OCI-LY3 (cell line): ENCODE data around the gene EXTL1.

Experiments used
- H2AFZ ChIP-seq: fragments of 200-600, 300-600 bp; shearing (Covaris generic); 2 replicates; pipeline ENCODE4 v1.6.0; 2014; ENCODE audit warnings: antibody characterized with exemption, low read depth, low read length
- H3K27ac ChIP-seq: fragments of 200-600, 300-600 bp; sonication (generic); 2 replicates; pipeline ENCODE4 v1.5.1; 2014; ENCODE audit warnings: mild to moderate bottlenecking, low read length, moderate library complexity, mixed read lengths
- H3K27me3 ChIP-seq: fragments of 200-600, 300-600 bp; sonication (generic); 2 replicates; pipeline ENCODE4 v1.6.1; 2014; ENCODE audit warnings: low read depth, low read length, mixed read lengths
- H3K36me3 ChIP-seq: fragments of 200-600, 300-600 bp; sonication (generic); replicated peaks from 2 replicates; pipeline ENCODE3; 2014; ENCODE audit warnings: low read depth, low read length, mixed read lengths
- H3K4me1 ChIP-seq: fragments of 300-600, 200-600 bp; sonication (generic); 2 replicates; pipeline ENCODE4 v1.6.1; 2014; ENCODE audit warnings: low read length, mixed read lengths
- H3K4me2 ChIP-seq: fragments of 200-600, 300-600 bp; sonication (generic); 2 replicates; pipeline ENCODE4 v1.6.1; 2014; ENCODE audit warnings: low read length, mixed read lengths
- H3K4me3 ChIP-seq: fragments of 300-600, 200-600 bp; sonication (generic); 2 replicates; pipeline ENCODE4 v1.5.1; 2014; ENCODE audit warnings: antibody characterized with exemption, mild to moderate bottlenecking, low read length, moderate library complexity
- H3K79me2 ChIP-seq: fragments of 300-600, 200-600 bp; shearing (Covaris generic); 2 replicates; pipeline ENCODE4 v1.6.1; 2014; ENCODE audit warnings: mild to moderate bottlenecking, low read length, mixed read lengths
- H3K9ac ChIP-seq: fragments of 300-600, 200-600 bp; shearing (Covaris generic); 2 replicates; pipeline ENCODE4 v1.6.0; 2014; ENCODE audit warnings: mild to moderate bottlenecking, low read length, moderate library complexity
- H3K9me3 ChIP-seq: fragments of 200-600, 300-600 bp; shearing (Covaris generic); 2 replicates; pipeline ENCODE4 v1.6.1; 2014; ENCODE audit warnings: low read length, mixed read lengths; ENCODE audit not compliant: insufficient read depth
- H4K20me1 ChIP-seq: fragments of 200-600, 300-600 bp; sonication (generic); 2 replicates; pipeline ENCODE4 v1.6.1; 2016; ENCODE audit warnings: low read length, mixed read lengths; ENCODE audit not compliant: insufficient read depth
- CTCF ChIP-seq: fragments of 200-600, 300-600 bp; sonication (generic); IDR thresholded peaks from 2 replicates; pipeline ENCODE4 v1.5.1; 2014; ENCODE audit warnings: antibody characterized with exemption, low read length, low read depth
- EZH2phosphoT487 ChIP-seq: fragments of 200-600 bp; shearing (Covaris generic); IDR thresholded peaks from 2 replicates; pipeline ENCODE4 v1.6.1; 2018; ENCODE audit warnings: antibody characterized with exemption, mixed run types, low read depth

Gene EXTL1

GRCh38 chr1:26022404-26022779, 817 bp downstream of the EXTL1 start:
- Histone ChIP-seq H3K27ac (no peak overlapping the region), H3K9ac (no peak overlapping the region), H3K36me3 (no peaks in the 10 kb centered on the region), H3K4me3 (no peak overlapping the region), H3K4me1 (no peaks in the 10 kb centered on the region), H2AFZ (no peak overlapping the region), H3K79me2 (no peaks in the 10 kb centered on the region), H4K20me1 (no peaks in the 10 kb centered on the region), H3K4me2 (no peak overlapping the region), H3K9me3 (no peaks in the 10 kb centered on the region), H3K27me3 (no peaks in the 10 kb centered on the region; the same call in 1 of the 2 replicates)
- TF ChIP-seq EZH2phosphoT487 (no peak), CTCF (no peak)

- Histone ChIP-seq H4K20me1 (no peaks in the 10 kb centered on the region), H3K4me3 (no peak overlapping the region), H3K27ac (no peak overlapping the region), H3K36me3 (no peaks in the 10 kb centered on the region), H3K4me2 (no peak overlapping the region), H3K4me1 (no peaks in the 10 kb centered on the region), H2AFZ (no peak overlapping the region), H3K79me2 (no peaks in the 10 kb centered on the region), H3K9me3 (no peaks in the 10 kb centered on the region), H3K27me3 (no peaks in the 10 kb centered on the region; the same call in 1 of the 2 replicates), H3K9ac (no peak overlapping the region)
- no peak for TF ChIP-seq EZH2phosphoT487
- TF ChIP-seq CTCF, result no peak
Observed at GRCh38 chr1:26023009-26023408, 1.4 kb downstream of the EXTL1 start.

- H3K4me2 ChIP-seq, result no peak overlapping the region
Observed at GRCh38 chr1:26023826-26024225, 2.3 kb downstream of the EXTL1 start.

GRCh38 chr1:26025060-26025459, 3.5 kb downstream of the EXTL1 start:
- no peaks in the 10 kb centered on the region for H3K36me3 ChIP-seq
- H3K27me3 ChIP-seq, result no peaks in the 10 kb centered on the region; the same call in 1 of the 2 replicates
- H3K4me1 ChIP-seq, result no peaks in the 10 kb centered on the region
- no peak overlapping the region for H3K4me2 ChIP-seq
- no peaks in the 10 kb centered on the region for H4K20me1 ChIP-seq
- no peak overlapping the region for H3K27ac ChIP-seq
- no peak overlapping the region for H3K9ac ChIP-seq
- TF ChIP-seq CTCF (no peak), EZH2phosphoT487 (no peak)
- no peaks in the 10 kb centered on the region for H3K79me2 ChIP-seq
- H3K9me3 ChIP-seq, result no peaks in the 10 kb centered on the region
- H2AFZ ChIP-seq, result no peak overlapping the region
- H3K4me3 ChIP-seq, result no peak overlapping the region

More at GRCh38 chr1:26023826-26024225, 2.3 kb downstream of the EXTL1 start:
- Histone ChIP-seq H3K36me3 (no peaks in the 10 kb centered on the region), H3K4me1 (no peaks in the 10 kb centered on the region), H3K79me2 (no peaks in the 10 kb centered on the region), H2AFZ (no peak overlapping the region), H3K4me3 (no peak overlapping the region), H3K9ac (no peak overlapping the region), H3K9me3 (no peaks in the 10 kb centered on the region), H4K20me1 (no peaks in the 10 kb centered on the region), H3K27ac (no peak overlapping the region), H3K27me3 (no peaks in the 10 kb centered on the region; the same call in 1 of the 2 replicates)
- no peak for TF ChIP-seq EZH2phosphoT487
- TF ChIP-seq CTCF, result no peak
